ENCODE measurements around the gene DCUN1D3.
"Not testable (repeated sequence)": the region's sequence is repeated elsewhere in the genome, so short reads cannot be mapped to it uniquely, and the experiment has no call there.

The DCUN1D3 gene

GRCh38 chr16:20900299-20901067 is at the start of gene DCUN1D3, which contains the start of gene LYRM1:
TSS of gene DCUN1D3 (minus strand) at chr16:20900358. CDS start at chr16:20862538, 37,820 bp downstream.
TSS of gene LYRM1 (plus strand) at chr16:20900771. CDS start at chr16:20915556, 14,785 bp downstream.
- peak; percentile 99 for DNase-seq

GRCh38 chr16:20949660-20950059 is 49.5 kb upstream of the DCUN1D3 start:
- no peak for DNase-seq

- DNase-seq: peak; percentile 59
Observed at GRCh38 chr16:20948444-20948843, 48.3 kb upstream of the DCUN1D3 start.

GRCh38 chr16:20946015-20946629 is 46.0 kb upstream of the DCUN1D3 start:
- DNase-seq: no peak

- DNase-seq: not testable (repeated sequence)
Observed at GRCh38 chr16:20945575-20945875, 45.4 kb upstream of the DCUN1D3 start.

GRCh38 chr16:20944861-20945574 is 44.9 kb upstream of the DCUN1D3 start:
- DNase-seq: peak; percentile 10

GRCh38 chr16:20942256-20942655 is 42.1 kb upstream of the DCUN1D3 start:
- DNase-seq: no peak

GRCh38 chr16:20941636-20941926 is 41.4 kb upstream of the DCUN1D3 start:
- no peak for DNase-seq

- DNase-seq: no peak
Observed at GRCh38 chr16:20940871-20941635, 40.9 kb upstream of the DCUN1D3 start.

- DNase-seq: no peak
Observed at GRCh38 chr16:20939611-20940010, 39.5 kb upstream of the DCUN1D3 start.

- DNase-seq: no peak
Observed at GRCh38 chr16:20938426-20938825, 38.3 kb upstream of the DCUN1D3 start.

- DNase-seq: no peak
Observed at GRCh38 chr16:20937736-20938135, 37.6 kb upstream of the DCUN1D3 start.

- no peak for DNase-seq
Observed at GRCh38 chr16:20933589-20933988, 33.4 kb upstream of the DCUN1D3 start.

- DNase-seq: no peak
Observed at GRCh38 chr16:20931066-20931600, 31.0 kb upstream of the DCUN1D3 start.

- DNase-seq: no peak
Observed at GRCh38 chr16:20930365-20930690, 30.2 kb upstream of the DCUN1D3 start.

- not testable (repeated sequence) for DNase-seq
Observed at GRCh38 chr16:20929676-20930364, 29.7 kb upstream of the DCUN1D3 start.

- DNase-seq: no peak
Observed at GRCh38 chr16:20928774-20929411, 28.7 kb upstream of the DCUN1D3 start.

- DNase-seq: no peak
Observed at GRCh38 chr16:20925751-20926150, 25.6 kb upstream of the DCUN1D3 start.

GRCh38 chr16:20923876-20924275 is 23.7 kb upstream of the DCUN1D3 start:
- DNase-seq: no peak

GRCh38 chr16:20920799-20921198 is 20.6 kb upstream of the DCUN1D3 start:
- no peak for DNase-seq

- no peak for DNase-seq
Observed at GRCh38 chr16:20920091-20920490, 19.9 kb upstream of the DCUN1D3 start.
